H1 (cell line): ENCODE data around the gene SHISAL1. TPM values are rescaled to one million over a fixed set of nuclear protein-coding genes. Genes with fewer than 3 reads are reported as not detected.
A peak's percentile ranks its signal among the peaks of the same experiment; 100 is the strongest.

ENCODE experiments used
- CTCF ChIA-PET: fragments of 300-600 bp; sonication (Branson Sonifier 250); formaldehyde crosslinking; loops from one replicate; lab custom pipeline; 2021; ENCODE audit not compliant: partially characterized antibody; lab: Charles Lee
- POLR2A ChIA-PET: fragments of 300-600 bp; sonication (Branson Sonifier 250); formaldehyde crosslinking; loops from one replicate; lab custom pipeline; 2021; ENCODE audit warnings: inconsistent platforms; ENCODE audit not compliant: partially characterized antibody; lab: Charles Lee
- DNase-seq, 2 experiments: peaks; one replicate each; pipeline versions ENCODE4 v3.0.0 to v3.0.0-alpha.2; 2010 to 2022; ENCODE audit warnings: low spot score in 2 of 2, low read depth in 1 of 2, mixed read lengths in 1 of 2
- FAIRE-seq: peaks from 2 replicates; lab custom pipeline; 2011; peaks lifted over from hg19 to GRCh38; lab: Jason Lieb, UNC
- H2AFZ ChIP-seq: 2 replicates; pipeline ENCODE4 v1.8.1; 2012; ENCODE audit warnings: low read length, inconsistent platforms
- H2AK5ac ChIP-seq: 2 replicates; pipeline ENCODE4 v1.6.1; 2013; ENCODE audit warnings: low read depth, low read length
- H2BK120ac ChIP-seq: replicated peaks from 2 replicates; pipeline ENCODE3; 2013; ENCODE audit warnings: low read depth, low read length, inconsistent platforms
- H2BK12ac ChIP-seq: 2 replicates; pipeline ENCODE4 v1.6.1; 2013; ENCODE audit warnings: low read depth, low read length
- H2BK15ac ChIP-seq: 2 replicates; pipeline ENCODE4 v1.6.1; 2013; ENCODE audit warnings: low read length
- H2BK20ac ChIP-seq: 2 replicates; pipeline ENCODE4 v1.6.1; 2013; ENCODE audit warnings: low read length
- H2BK5ac ChIP-seq: 2 replicates; pipeline ENCODE4 v1.6.1; 2013; ENCODE audit warnings: low read depth, low read length
- H3K14ac ChIP-seq: 2 replicates; pipeline ENCODE4 v1.6.1; 2013; ENCODE audit warnings: inconsistent platforms; ENCODE audit not compliant: insufficient read length
- H3K18ac ChIP-seq: 2 replicates; pipeline ENCODE4 v1.6.1; 2013; ENCODE audit warnings: low read length; ENCODE audit errors: extremely low read depth
- H3K23ac ChIP-seq: 2 replicates; pipeline ENCODE4 v1.6.1; 2013; ENCODE audit warnings: inconsistent platforms; ENCODE audit not compliant: insufficient read length
- H3K23me2 ChIP-seq: 2 replicates; pipeline ENCODE4 v1.6.1; 2013; ENCODE audit warnings: low read depth, low read length
- H3K27ac ChIP-seq: 2 replicates; pipeline ENCODE4 v1.6.1; 2011; ENCODE audit warnings: low read depth, low read length, inconsistent platforms
- H3K27me3 ChIP-seq, 4 experiments: replicated peaks in 1 of 4; 1 replicate in 1 of 4; 2 replicates in 3 of 4; pipeline versions ENCODE4 v1.6.1 to v1.8.1; 2011 to 2013; ENCODE audit warnings: low read length in 3 of 4, mild to moderate bottlenecking in 3 of 4, inconsistent platforms in 2 of 4, mixed read lengths in 2 of 4, moderate library complexity in 1 of 4; ENCODE audit not compliant: control insufficient read depth in 3 of 4, insufficient read depth in 3 of 4; ENCODE audit errors: extremely low read depth in 1 of 4
- H3K36me3 ChIP-seq, 4 experiments: 2 replicates each; pipeline versions ENCODE4 v1.6.1 to v1.8.1; 2011 to 2013; ENCODE audit warnings: mild to moderate bottlenecking in 4 of 4, low read length in 3 of 4, moderate library complexity in 2 of 4, control low read depth in 1 of 4, inconsistent platforms in 1 of 4; ENCODE audit not compliant: insufficient read depth in 4 of 4, control insufficient read depth in 2 of 4
- H3K4ac ChIP-seq: replicated peaks from 2 replicates; pipeline ENCODE3; 2013; ENCODE audit warnings: low read length, low read depth, mixed read lengths, inconsistent platforms; ENCODE audit not compliant: insufficient read length
- H3K4me1 ChIP-seq, 4 experiments: replicated peaks in 1 of 4; 1 replicate in 1 of 4; 2 replicates in 3 of 4; pipeline versions ENCODE4 v1.6.1 to v1.8.1; 2011 to 2013; ENCODE audit warnings: low read length in 3 of 4, inconsistent platforms in 2 of 4, mixed read lengths in 1 of 4; ENCODE audit not compliant: insufficient read depth in 4 of 4, control insufficient read depth in 3 of 4
- H3K4me2 ChIP-seq, 2 experiments: 2 replicates each; pipeline versions ENCODE4 v1.6.1 to v1.8.1; 2011 to 2013; ENCODE audit warnings: low read depth in 2 of 2, low read length in 2 of 2, control low read depth in 1 of 2, inconsistent platforms in 1 of 2, mild to moderate bottlenecking in 1 of 2; ENCODE audit not compliant: insufficient read depth in 1 of 2
- H3K4me3 ChIP-seq, 4 experiments: fragments of 200-600, 300-600 bp in 1 of 4; sonication (generic), shearing (Covaris generic), sonication (Bioruptor Twin) in 1 of 4; 2 replicates each; pipeline versions ENCODE4 v1.5.1 to v1.8.1; 2011 to 2016; ENCODE audit warnings: low read length in 4 of 4, low read depth in 3 of 4, control low read depth in 2 of 4, inconsistent platforms in 2 of 4, mild to moderate bottlenecking in 2 of 4, mixed read lengths in 1 of 4, moderate library complexity in 1 of 4; ENCODE audit not compliant: insufficient read depth in 2 of 4; ENCODE audit errors: extremely low read depth in 1 of 4
- H3K56ac ChIP-seq: replicated peaks from 2 replicates; pipeline ENCODE3; 2013; ENCODE audit warnings: low read depth, mild to moderate bottlenecking, mixed read lengths, low read length, inconsistent platforms; ENCODE audit not compliant: insufficient read length
- H3K79me1 ChIP-seq: 2 replicates; pipeline ENCODE4 v1.6.1; 2013; ENCODE audit warnings: low read depth, low read length, control low read depth
- H3K79me2 ChIP-seq, 2 experiments: 2 replicates each; pipeline versions ENCODE4 v1.6.1 to v1.8.1; 2012 to 2013; ENCODE audit warnings: low read length in 2 of 2, mild to moderate bottlenecking in 2 of 2, inconsistent platforms in 1 of 2; ENCODE audit not compliant: insufficient read depth in 2 of 2, control insufficient read depth in 1 of 2
- H3K9ac ChIP-seq, 4 experiments: replicated peaks in 1 of 4; 1 replicate in 1 of 4; 2 replicates in 3 of 4; pipeline versions ENCODE4 v1.6.1 to v1.8.1; 2011 to 2013; ENCODE audit warnings: low read depth in 3 of 4, low read length in 3 of 4, control low read depth in 2 of 4, mild to moderate bottlenecking in 2 of 4, moderate library complexity in 2 of 4, inconsistent platforms in 1 of 4; ENCODE audit errors: extremely low read depth in 1 of 4
- H3K9me3 ChIP-seq, 2 experiments: 2 replicates each; pipeline versions ENCODE4 v1.6.1 to v1.8.1; 2012 to 2013; ENCODE audit warnings: mild to moderate bottlenecking in 2 of 2, moderate library complexity in 2 of 2, control low read depth in 1 of 2, inconsistent platforms in 1 of 2, low read depth in 1 of 2, low read length in 1 of 2, mixed read lengths in 1 of 2; ENCODE audit not compliant: insufficient read depth in 2 of 2
- H4K20me1 ChIP-seq, 2 experiments: replicated peaks in 1 of 2; 2 replicates each; pipeline versions ENCODE3 to v1.8.1; 2011 to 2013; ENCODE audit warnings: inconsistent platforms in 2 of 2, low read length in 2 of 2, mild to moderate bottlenecking in 1 of 2; ENCODE audit not compliant: insufficient read depth in 2 of 2, control insufficient read depth in 1 of 2
- H4K5ac ChIP-seq: 2 replicates; pipeline ENCODE4 v1.6.1; 2013; ENCODE audit warnings: low read length, low read depth, mixed read lengths, inconsistent platforms; ENCODE audit not compliant: insufficient read length
- H4K8ac ChIP-seq: 2 replicates; pipeline ENCODE4 v1.8.0; 2013; ENCODE audit warnings: mild to moderate bottlenecking, moderate library complexity, low read length, inconsistent platforms; ENCODE audit not compliant: insufficient read depth; ENCODE audit errors: extremely low read depth
- H4K91ac ChIP-seq: replicated peaks from 2 replicates; pipeline ENCODE3; 2013; ENCODE audit warnings: low read length, mixed read lengths, inconsistent platforms; ENCODE audit not compliant: insufficient read length
- BCL11A ChIP-seq, 2 experiments: IDR thresholded peaks; one replicate each; pipeline ENCODE4 v1.6.1; 2011; ENCODE audit warnings: low read depth in 2 of 2, low read length in 2 of 2, mild to moderate bottlenecking in 2 of 2
- GTF2F1 ChIP-seq: IDR thresholded peaks from 2 replicates; pipeline ENCODE4 v1.6.1; 2012; ENCODE audit warnings: low read depth, low read length, improper control_type of control experiment, borderline replicate concordance
- JUN ChIP-seq: IDR thresholded peaks from 2 replicates; pipeline ENCODE4 v1.6.1; 2011; ENCODE audit warnings: low read depth, mild to moderate bottlenecking, improper control_type of control experiment, low read length
- POU5F1 ChIP-seq: IDR thresholded peaks from 2 replicates; pipeline ENCODE4 v1.6.1; 2011; ENCODE audit warnings: low read depth, mild to moderate bottlenecking, low read length, moderate library complexity
- SUZ12 ChIP-seq: fragments of 200-600 bp; sonication (generic); IDR thresholded peaks from 2 replicates; pipeline ENCODE4 v1.6.1; 2012; ENCODE audit warnings: mild to moderate bottlenecking, inconsistent platforms, low read length, moderate library complexity, mixed read lengths
- TAF7 ChIP-seq: optimal IDR thresholded peaks from 2 replicates; pipeline ENCODE3; 2011; ENCODE audit warnings: low read depth, mild to moderate bottlenecking, inconsistent platforms, low read length, moderate library complexity, borderline replicate concordance
- ZNF274 ChIP-seq: IDR thresholded peaks from 2 replicates; pipeline ENCODE4 v1.7.0; 2012; ENCODE audit warnings: low read length, borderline replicate concordance; ENCODE audit errors: extremely low read depth
- WGBS, 2 experiments: shearing (Covaris generic) in 1 of 2; methylation state at CpG; one replicate each; pipeline versions ENCODE4 v1.1.6 to v1.1.7; 2013 to 2015; ENCODE audit warnings: low lambda C conversion rate in 2 of 2, mixed read lengths in 2 of 2, inconsistent platforms in 1 of 2, low coverage in 1 of 2, missing lambda C conversion rate in 1 of 2; ENCODE audit not compliant: insufficient replicate concordance in 2 of 2, insufficient coverage in 1 of 2, insufficient read length in 1 of 2; ENCODE audit errors: extremely low coverage in 1 of 2, missing lambda C conversion rate in 1 of 2; 5-methylcytosine and 5-hydroxymethylcytosine counted together
- polyA plus RNA-seq, 7 experiments: library from polyadenylated mRNA; depleted of rRNA in 3 of 7; stranded (reverse) in 5 of 7; unstranded in 2 of 7; fragments of >200 nt in 5 of 7; fragments of 200-250 nt in 2 of 7; gene quantifications; 1 replicate in 5 of 7; 2 replicates in 1 of 7; 4 replicates in 1 of 7; pipeline versions ENCODE4 v1.2.1 to v1.2.3, GENCODE V29; 2011 to 2013; ENCODE audit warnings: missing spikeins in 2 of 7, mixed read lengths in 2 of 7
- total RNA-seq: library from RNA; stranded (reverse); fragmentation: NEBNext Ultra II Directional; extraction: Animal tissue kit (Norgen Biotek cat#: 25700); gene quantifications from 2 replicates; pipeline ENCODE4 v1.2.1, GENCODE V29; 2021
- TF ChIP-seq, protein P1 (sequence below): IDR thresholded peaks from 2 replicates; pipeline ENCODE4 v1.6.1; 2011; ENCODE audit warnings: low read depth, mild to moderate bottlenecking, low read length; ENCODE audit not compliant: insufficient read depth
- TF ChIP-seq, protein P2 (sequence below), 3 experiments: IDR thresholded peaks; 1 replicate in 2 of 3; 2 replicates in 1 of 3; pipeline versions ENCODE4 v1.5.1 to v1.6.1; 2011; ENCODE audit warnings: low read length in 3 of 3, mild to moderate bottlenecking in 3 of 3, inconsistent platforms in 2 of 3, low read depth in 1 of 3, moderate library complexity in 1 of 3; ENCODE audit not compliant: insufficient read depth in 1 of 3; ENCODE audit errors: control extremely low read depth in 1 of 3

Gene SHISAL1
- total and polyA plus RNA-seq, 2 of the 8 experiments (the other 6 are each of a cell fraction or from before 2014, with no cell fraction given), result 3.7 to 5.8 TPM

DNA sequence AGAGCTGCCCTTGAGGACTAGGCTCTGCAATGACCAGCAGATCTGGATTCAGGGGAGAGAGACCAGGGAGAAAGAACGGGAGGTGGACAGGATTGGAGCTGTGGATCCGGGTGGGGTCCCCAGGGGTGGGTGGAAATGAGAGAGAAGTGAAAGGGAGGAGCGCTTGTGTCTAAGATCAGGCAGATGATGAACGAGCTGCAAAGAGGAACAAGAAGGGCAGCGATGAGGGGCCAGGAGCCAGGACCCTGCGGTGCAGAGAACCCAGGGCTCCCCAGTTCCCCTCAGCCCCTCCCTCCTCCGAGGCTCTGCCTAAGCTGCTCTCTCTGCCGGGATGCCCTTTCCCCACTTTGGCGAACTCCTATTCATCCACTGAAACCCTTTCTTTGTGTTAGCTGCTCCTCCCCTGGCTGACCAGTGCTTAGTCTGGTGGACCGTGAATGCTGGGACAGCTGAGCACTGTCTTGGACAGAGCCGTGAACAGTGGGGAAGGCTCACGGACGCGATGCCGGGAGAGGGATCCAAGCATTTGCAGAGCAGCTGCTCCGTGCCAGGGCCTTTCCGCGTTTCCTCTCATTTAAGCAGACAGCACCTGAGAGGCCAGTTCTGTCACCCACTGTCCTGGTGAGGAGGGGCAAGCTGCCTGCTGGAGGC, 35.9 kb downstream of the SHISAL1 start:
- 0 out of 2 replicates have a peak overlapping the region, but pooled peaks have one; percentile 12 for H2BK15ac ChIP-seq
- 89% methylated on average over 18 of the region's 18 CpGs; no CpG with 5 or more reads in 1 of the 2 experiments for WGBS, 2 experiments
- H4K8ac ChIP-seq, result no peak overlapping the region
- no peak overlapping the region for H3K4ac ChIP-seq
- no peak overlapping the region for H3K27ac ChIP-seq
- H3K56ac ChIP-seq, result no peak overlapping the region
- no peak overlapping the region for H4K5ac ChIP-seq
- H2BK20ac ChIP-seq, result no peak overlapping the region
- H4K20me1 ChIP-seq, result no peaks in the 10 kb centered on the region
- H3K23me2 ChIP-seq, result no peaks in the 10 kb centered on the region
- ChIA-PET CTCF (interaction anchor here (0.9 to 1.0 kb wide), 4 partner anchors 9 to 183 kb away, joined by 3 to 4 read pairs (median 3); partner anchors contain the start of gene PARVG), POLR2A (no interaction called here)
- no peak overlapping the region for H2BK120ac ChIP-seq
- H3K79me2 ChIP-seq, result no peaks in the 10 kb centered on the region
- no peak for FAIRE-seq
- H4K91ac ChIP-seq, result peak overlapping the region; percentile 14
- no peaks in the 10 kb centered on the region for H3K79me1 ChIP-seq
- peak overlapping the region; percentile 92; the same call in 1 of the 2 replicates for H2BK12ac ChIP-seq
- H3K23ac ChIP-seq, result no peak overlapping the region
- no peaks in the 10 kb centered on the region for H3K27me3 ChIP-seq
- no peak overlapping the region for H3K4me3 ChIP-seq
- H3K9me3 ChIP-seq, result no peaks in the 10 kb centered on the region
- no peak overlapping the region for H2AK5ac ChIP-seq
- H2AFZ ChIP-seq, result no peak overlapping the region
- H3K4me1 ChIP-seq, result peaks cover 0 to 11% (median 6%) of the 10 kb centered on the region in 4 experiments; a peak in 6 of 7 replicates
- no peak overlapping the region for H3K18ac ChIP-seq
- H2BK5ac ChIP-seq, result no peak overlapping the region
- H3K4me2 ChIP-seq, result no peak overlapping the region
- no peak for DNase-seq
- H3K14ac ChIP-seq, result no peak overlapping the region
- H3K36me3 ChIP-seq, result no peaks in the 10 kb centered on the region
- no peak overlapping the region for H3K9ac ChIP-seq
- TF ChIP-seq BCL11A (IDR thresholded peaks at IDR 0.05; ENCODE audit: low read depth in 2 of 2, low read length in 2 of 2) (no peak), JUN (no peak), ZNF274 (no peak), GTF2F1 (no peak), TAF7 (no peak), POU5F1 (no peak), SUZ12 (no peak)
- TF ChIP-seq, protein P1, sequence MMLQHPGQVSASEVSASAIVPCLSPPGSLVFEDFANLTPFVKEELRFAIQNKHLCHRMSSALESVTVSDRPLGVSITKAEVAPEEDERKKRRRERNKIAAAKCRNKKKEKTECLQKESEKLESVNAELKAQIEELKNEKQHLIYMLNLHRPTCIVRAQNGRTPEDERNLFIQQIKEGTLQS, result no peak
- TF ChIP-seq, protein P2, sequence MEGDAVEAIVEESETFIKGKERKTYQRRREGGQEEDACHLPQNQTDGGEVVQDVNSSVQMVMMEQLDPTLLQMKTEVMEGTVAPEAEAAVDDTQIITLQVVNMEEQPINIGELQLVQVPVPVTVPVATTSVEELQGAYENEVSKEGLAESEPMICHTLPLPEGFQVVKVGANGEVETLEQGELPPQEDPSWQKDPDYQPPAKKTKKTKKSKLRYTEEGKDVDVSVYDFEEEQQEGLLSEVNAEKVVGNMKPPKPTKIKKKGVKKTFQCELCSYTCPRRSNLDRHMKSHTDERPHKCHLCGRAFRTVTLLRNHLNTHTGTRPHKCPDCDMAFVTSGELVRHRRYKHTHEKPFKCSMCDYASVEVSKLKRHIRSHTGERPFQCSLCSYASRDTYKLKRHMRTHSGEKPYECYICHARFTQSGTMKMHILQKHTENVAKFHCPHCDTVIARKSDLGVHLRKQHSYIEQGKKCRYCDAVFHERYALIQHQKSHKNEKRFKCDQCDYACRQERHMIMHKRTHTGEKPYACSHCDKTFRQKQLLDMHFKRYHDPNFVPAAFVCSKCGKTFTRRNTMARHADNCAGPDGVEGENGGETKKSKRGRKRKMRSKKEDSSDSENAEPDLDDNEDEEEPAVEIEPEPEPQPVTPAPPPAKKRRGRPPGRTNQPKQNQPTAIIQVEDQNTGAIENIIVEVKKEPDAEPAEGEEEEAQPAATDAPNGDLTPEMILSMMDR (IDR thresholded peaks at IDR 0.05; ENCODE audit: control extremely low read depth in 1 of 3, insufficient read depth in 1 of 3, low read depth in 1 of 3, low read length in 3 of 3), result no peak
